Measurements from ENCODE around the gene DACH2.

Gene DACH2

GRCh38 chrX:86322913-86323312 is 174.7 kb downstream of the DACH2 start:
- no peak for TF ChIP-seq REST (IDR thresholded peaks at IDR 0.05; ENCODE audit: insufficient read depth in 1 of 2, low read depth in 2 of 2, low read length in 2 of 2)
- no peak for TF ChIP-seq FOXP2 (optimal IDR thresholded peaks at IDR 0.05; ENCODE audit: borderline replicate concordance, extremely low read depth, extremely low read length, insufficient read depth)
- TF ChIP-seq TAF1 (IDR thresholded peaks at IDR 0.05; ENCODE audit: borderline replicate concordance, insufficient read depth, low read length), result no peak
- TF ChIP-seq SIN3A (IDR thresholded peaks at IDR 0.05; ENCODE audit: borderline replicate concordance, insufficient read depth, low read length), result no peak
- TF ChIP-seq POLR2AphosphoS5 (IDR thresholded peaks at IDR 0.05; ENCODE audit: low read depth, low read length), result no peak

GRCh38 chrX:86329174-86329573 is 180.9 kb downstream of the DACH2 start:
- TF ChIP-seq SIN3A (IDR thresholded peaks at IDR 0.05; ENCODE audit: borderline replicate concordance, insufficient read depth, low read length), result no peak

GRCh38 chrX:86348669-86349068 is 200.4 kb downstream of the DACH2 start:
- no peak for TF ChIP-seq REST (IDR thresholded peaks at IDR 0.05; ENCODE audit: insufficient read depth in 1 of 2, low read depth in 2 of 2, low read length in 2 of 2)

- TF ChIP-seq POLR2AphosphoS5 (IDR thresholded peaks at IDR 0.05; ENCODE audit: low read depth, low read length), result no peak
- TF ChIP-seq REST (IDR thresholded peaks at IDR 0.05; ENCODE audit: insufficient read depth in 1 of 2, low read depth in 2 of 2, low read length in 2 of 2), result no peak
- TF ChIP-seq TAF1 (IDR thresholded peaks at IDR 0.05; ENCODE audit: borderline replicate concordance, insufficient read depth, low read length), result no peak
- no peak for TF ChIP-seq FOXP2 (optimal IDR thresholded peaks at IDR 0.05; ENCODE audit: borderline replicate concordance, extremely low read depth, extremely low read length, insufficient read depth)
- no peak for TF ChIP-seq SIN3A (IDR thresholded peaks at IDR 0.05; ENCODE audit: borderline replicate concordance, insufficient read depth, low read length)
Measured at GRCh38 chrX:86349115-86349514, 200.9 kb downstream of the DACH2 start.

GRCh38 chrX:86369847-86370630 is 221.8 kb downstream of the DACH2 start:
- TF ChIP-seq POLR2AphosphoS5 (IDR thresholded peaks at IDR 0.05; ENCODE audit: low read depth, low read length) (no peak), FOXP2 (optimal IDR thresholded peaks at IDR 0.05; ENCODE audit: borderline replicate concordance, extremely low read depth, extremely low read length, insufficient read depth) (no peak), SIN3A (IDR thresholded peaks at IDR 0.05; ENCODE audit: borderline replicate concordance, insufficient read depth, low read length) (no peak), TAF1 (IDR thresholded peaks at IDR 0.05; ENCODE audit: borderline replicate concordance, insufficient read depth, low read length) (no peak), REST (IDR thresholded peaks at IDR 0.05; ENCODE audit: insufficient read depth in 1 of 2, low read depth in 2 of 2, low read length in 2 of 2) (no peak)
